Neural crest cell (in vitro differentiated cells): ENCODE data around the gene NOTO. TPM values are rescaled to one million over a fixed set of nuclear protein-coding genes. Genes with fewer than 3 reads are reported as not detected.
"Not testable (repeated sequence)": the region's sequence is repeated elsewhere in the genome, so short reads cannot be mapped to it uniquely, and the experiment has no call there.

ENCODE experiments used
- DNase-seq: peaks from one replicate; pipeline ENCODE4 v3.0.0; 2021; ENCODE audit warnings: low read depth, mixed read lengths, low spot score
- H3K27ac Mint-ChIP-seq: one replicate; pipeline ENCODE4 v1.8.0; 2021; ENCODE audit warnings: mild to moderate bottlenecking, mixed read lengths; ENCODE audit not compliant: unreplicated experiment
- H3K27me3 Mint-ChIP-seq: 2 replicates; pipeline ENCODE4 v1.8.0; 2021; ENCODE audit warnings: low read depth, mild to moderate bottlenecking, mixed read lengths
- H3K36me3 Mint-ChIP-seq: 2 replicates; pipeline ENCODE4 v1.8.0; 2021; ENCODE audit warnings: low read depth, mild to moderate bottlenecking, mixed read lengths
- H3K4me1 Mint-ChIP-seq: 2 replicates; pipeline ENCODE4 v1.8.0; 2021; ENCODE audit warnings: mixed read lengths
- H3K4me3 Mint-ChIP-seq: one replicate; pipeline ENCODE4 v1.8.0; 2021; ENCODE audit warnings: mild to moderate bottlenecking, mixed read lengths
- H3K9me3 Mint-ChIP-seq: 2 replicates; pipeline ENCODE4 v1.8.0; 2021; ENCODE audit warnings: mixed read lengths
- long read RNA-seq: library from polyadenylated mRNA; unstranded; transcript quantifications from one replicate; pipeline ENCODE4 v2.0.0, GENCODE V29; 2020
- total RNA-seq: library from RNA; stranded (reverse); gene quantifications from 2 replicates; pipeline ENCODE4 v1.2.1, GENCODE V29; 2021
- TF ChIP-seq, protein P1 (sequence below): fragments of 200-600 bp; sonication (generic); conservative IDR thresholded peaks from 2 replicates; pipeline ENCODE4 v1.5.0; 2021; ENCODE audit warnings: antibody characterized with exemption, mild to moderate bottlenecking

The NOTO gene
- total RNA-seq = not detected in 2 replicates
- long read RNA-seq = 0 reads

GRCh38 chr2:73202156-73203054, at the start of gene NOTO:
Gene NOTO, plus strand, starts transcription at chr2:73202574. Its CDS starts 93 bp downstream, at chr2:73202667.
- Mint-ChIP-seq H3K36me3 (no peaks in the 10 kb centered on the region), H3K9me3 (no peaks in the 10 kb centered on the region), H3K4me1 (peaks cover 7% of the 10 kb centered on the region), H3K27ac (no peak within 1 kb of the TSS), H3K27me3 (peaks cover 97% of the 10 kb centered on the region), H3K4me3 (peak within 1 kb of the TSS; percentile 28)
- TF ChIP-seq, protein P1, sequence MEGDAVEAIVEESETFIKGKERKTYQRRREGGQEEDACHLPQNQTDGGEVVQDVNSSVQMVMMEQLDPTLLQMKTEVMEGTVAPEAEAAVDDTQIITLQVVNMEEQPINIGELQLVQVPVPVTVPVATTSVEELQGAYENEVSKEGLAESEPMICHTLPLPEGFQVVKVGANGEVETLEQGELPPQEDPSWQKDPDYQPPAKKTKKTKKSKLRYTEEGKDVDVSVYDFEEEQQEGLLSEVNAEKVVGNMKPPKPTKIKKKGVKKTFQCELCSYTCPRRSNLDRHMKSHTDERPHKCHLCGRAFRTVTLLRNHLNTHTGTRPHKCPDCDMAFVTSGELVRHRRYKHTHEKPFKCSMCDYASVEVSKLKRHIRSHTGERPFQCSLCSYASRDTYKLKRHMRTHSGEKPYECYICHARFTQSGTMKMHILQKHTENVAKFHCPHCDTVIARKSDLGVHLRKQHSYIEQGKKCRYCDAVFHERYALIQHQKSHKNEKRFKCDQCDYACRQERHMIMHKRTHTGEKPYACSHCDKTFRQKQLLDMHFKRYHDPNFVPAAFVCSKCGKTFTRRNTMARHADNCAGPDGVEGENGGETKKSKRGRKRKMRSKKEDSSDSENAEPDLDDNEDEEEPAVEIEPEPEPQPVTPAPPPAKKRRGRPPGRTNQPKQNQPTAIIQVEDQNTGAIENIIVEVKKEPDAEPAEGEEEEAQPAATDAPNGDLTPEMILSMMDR = peak; percentile 19
- peak; percentile 15 for DNase-seq

DNA sequence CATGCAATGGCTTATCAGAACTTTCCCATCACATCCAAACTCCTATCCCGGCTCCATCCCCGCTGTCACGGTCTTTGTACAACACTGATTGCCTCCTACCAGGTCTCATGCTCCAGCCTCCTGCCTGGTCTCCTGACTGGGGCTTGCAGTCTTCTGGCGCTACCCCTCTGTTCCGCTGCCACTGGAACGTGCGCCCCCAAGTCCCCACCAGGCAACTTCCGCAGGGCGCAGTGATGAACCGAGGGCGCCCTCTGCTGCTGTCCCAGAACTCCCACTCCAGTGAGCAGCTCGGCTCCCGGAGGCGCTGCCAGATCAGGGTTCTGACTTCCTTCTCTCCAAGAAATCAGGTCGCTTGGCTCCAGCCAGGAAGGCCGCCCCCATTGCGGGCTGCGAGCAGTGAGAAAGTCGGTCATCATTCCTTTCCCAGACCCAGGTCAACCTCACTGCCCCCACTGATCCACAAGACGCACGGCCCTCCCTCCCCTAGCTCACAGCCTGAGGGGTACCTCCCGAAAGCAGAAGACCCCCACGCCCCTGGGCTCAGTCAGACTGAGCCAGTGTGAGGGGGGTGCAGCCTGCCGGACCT, 45.7 kb upstream of the NOTO start:
- Mint-ChIP-seq H3K36me3 (no peaks in the 10 kb centered on the region), H3K9me3 (peaks cover 5% of the 10 kb centered on the region), H3K27ac (no peak overlapping the region), H3K4me1 (peaks cover 3% of the 10 kb centered on the region), H3K27me3 (peaks cover 59% of the 10 kb centered on the region), H3K4me3 (no peak overlapping the region)
- TF ChIP-seq, protein P1 = peak; percentile 69
- DNase-seq = peak; percentile 50

DNA sequence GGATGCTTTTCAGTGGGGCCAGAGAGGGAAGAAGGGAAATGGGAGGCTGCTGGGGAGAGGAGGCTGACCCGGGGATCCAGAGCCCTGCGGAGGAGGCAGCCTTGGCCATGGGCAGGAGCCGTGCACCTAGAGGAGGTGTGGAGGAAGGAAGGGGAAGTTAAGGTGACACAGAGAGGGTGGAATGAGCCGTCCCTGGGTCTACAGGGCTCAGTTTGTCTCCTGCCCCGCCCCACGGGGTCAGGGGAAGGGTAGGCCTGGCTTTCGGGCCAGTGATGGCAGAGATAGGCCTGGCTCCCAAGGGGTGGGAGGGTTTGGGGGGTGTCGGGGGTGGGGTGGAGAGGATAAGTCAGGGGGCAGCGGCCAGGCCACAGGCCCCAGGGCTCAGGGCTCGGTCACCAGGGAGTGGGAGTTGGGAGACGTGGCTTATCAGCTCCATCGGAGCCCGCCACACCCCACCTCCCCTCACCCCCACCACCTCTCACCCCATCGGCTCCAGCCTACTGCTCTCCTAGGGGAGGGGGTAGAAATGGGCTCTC, 39.5 kb upstream of the NOTO start:
- Mint-ChIP-seq H3K4me3 (no peak overlapping the region), H3K36me3 (no peaks in the 10 kb centered on the region), H3K27me3 (peaks cover 28% of the 10 kb centered on the region), H3K27ac (no peak overlapping the region), H3K9me3 (no peaks in the 10 kb centered on the region), H3K4me1 (peaks cover 4% of the 10 kb centered on the region)
- TF ChIP-seq, protein P1 = no peak
- no peak for DNase-seq

DNA sequence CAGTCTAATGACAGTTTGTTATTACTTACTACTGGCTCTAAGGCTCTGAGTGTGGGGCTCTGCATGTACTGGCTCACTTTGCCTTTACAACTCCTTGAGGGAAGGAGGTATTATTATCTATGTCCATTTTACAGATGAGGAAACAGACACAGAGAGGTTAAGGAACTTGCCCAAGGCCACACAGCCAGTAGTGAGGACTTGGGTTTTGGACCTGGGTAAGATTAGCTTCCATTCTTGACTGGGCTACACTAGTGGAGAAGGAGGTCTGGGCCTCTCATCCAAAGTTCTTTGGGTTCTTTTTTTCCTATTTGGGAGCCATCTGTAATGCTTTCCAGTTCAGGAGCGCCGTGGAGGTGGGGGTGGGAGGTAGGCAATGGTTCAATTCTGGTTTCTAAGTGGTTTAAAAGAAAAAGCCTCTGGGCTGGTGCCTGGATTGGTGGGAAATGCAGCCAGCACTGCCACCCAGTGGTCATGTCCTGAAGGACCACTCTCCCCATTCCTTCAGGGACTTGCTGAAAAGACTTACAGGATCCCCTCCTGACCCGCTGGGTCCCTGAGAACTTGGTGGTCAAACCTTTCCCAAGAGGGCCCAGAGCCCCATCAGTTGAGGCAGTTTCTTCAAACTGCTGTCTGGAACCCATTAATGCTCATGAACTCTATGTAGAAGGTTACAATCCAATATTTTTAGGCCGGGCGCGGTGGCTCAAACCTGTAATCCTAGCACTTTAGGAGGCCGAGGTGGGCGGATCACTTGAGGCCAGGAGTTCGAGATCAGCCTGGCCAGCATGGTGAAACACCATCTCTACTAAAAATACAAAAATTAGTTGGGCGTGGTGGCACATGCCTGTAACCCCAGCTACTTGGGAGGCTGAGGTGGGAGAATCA, 38.6 kb upstream of the NOTO start:
- TF ChIP-seq, protein P1 = peak; percentile 92
- peaks cover 4% of the 10 kb centered on the region for H3K4me1 Mint-ChIP-seq
- peak; percentile 80 for DNase-seq
- no peaks in the 10 kb centered on the region for H3K36me3 Mint-ChIP-seq
- no peak overlapping the region for H3K27ac Mint-ChIP-seq
- no peaks in the 10 kb centered on the region for H3K9me3 Mint-ChIP-seq
- H3K27me3 Mint-ChIP-seq = peaks cover 26% of the 10 kb centered on the region
- H3K4me3 Mint-ChIP-seq = no peak overlapping the region

DNA sequence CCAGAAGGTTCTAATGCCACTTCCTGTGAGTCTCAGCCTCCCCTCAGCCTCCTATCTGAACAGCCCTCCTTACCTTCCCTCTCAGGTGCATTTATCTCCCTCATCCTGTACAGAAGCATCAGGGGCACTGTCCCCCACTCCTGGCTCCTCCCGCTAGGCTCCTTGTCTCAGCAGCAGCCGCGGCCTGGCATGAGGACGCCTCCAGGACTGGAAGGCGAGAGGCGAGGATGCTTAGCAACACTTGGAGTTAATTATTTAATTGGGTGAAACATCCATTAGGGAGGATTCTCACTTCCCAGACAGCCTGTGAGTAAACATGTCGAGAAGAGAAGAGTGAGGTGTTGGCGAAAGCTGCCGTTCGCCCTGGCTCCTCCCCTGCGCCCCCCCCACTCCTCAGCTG, 36.4 kb upstream of the NOTO start:
- H3K27ac Mint-ChIP-seq, H3K36me3 Mint-ChIP-seq, H3K4me3 Mint-ChIP-seq, H3K4me1 Mint-ChIP-seq, DNase-seq, H3K9me3 Mint-ChIP-seq: not testable (repeated sequence)
- H3K27me3 Mint-ChIP-seq = peaks cover 20% of the 10 kb centered on the region

- H3K27ac Mint-ChIP-seq, H3K4me1 Mint-ChIP-seq, DNase-seq, H3K9me3 Mint-ChIP-seq, H3K36me3 Mint-ChIP-seq, H3K4me3 Mint-ChIP-seq: not testable (repeated sequence)
- H3K27me3 Mint-ChIP-seq = peaks cover 14% of the 10 kb centered on the region
These were observed 35.6 kb upstream of the NOTO start for GRCh38 chr2:73166813-73167212.

DNA sequence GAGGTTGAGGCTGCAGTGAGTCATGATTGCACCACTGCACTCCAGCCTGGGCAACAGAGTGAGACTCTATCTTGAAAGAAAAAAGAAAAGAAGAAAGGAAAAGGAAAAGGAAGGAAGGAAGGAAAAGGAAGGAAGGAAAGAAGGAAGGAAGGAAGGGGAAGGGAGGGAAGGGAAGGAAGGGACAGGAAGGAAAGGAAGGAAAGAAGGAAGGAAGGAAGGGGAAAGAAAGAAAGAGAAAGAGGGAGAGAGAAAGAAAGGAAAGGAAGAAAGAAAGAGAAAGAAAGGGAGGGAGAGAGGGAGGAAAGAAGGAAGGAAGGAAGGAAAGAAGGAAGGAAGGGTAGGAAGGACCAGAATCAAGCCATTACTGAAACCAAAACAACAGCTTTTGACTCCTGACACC, 34.0 kb upstream of the NOTO start:
- H3K4me3 Mint-ChIP-seq, DNase-seq, H3K9me3 Mint-ChIP-seq, H3K4me1 Mint-ChIP-seq, H3K27ac Mint-ChIP-seq, H3K36me3 Mint-ChIP-seq: not testable (repeated sequence)
- peaks cover 28% of the 10 kb centered on the region for H3K27me3 Mint-ChIP-seq

GRCh38 chr2:73170341-73170740, 32.0 kb upstream of the NOTO start:
- not testable (repeated sequence) for H3K9me3 Mint-ChIP-seq, H3K27ac Mint-ChIP-seq, DNase-seq, H3K4me1 Mint-ChIP-seq, H3K36me3 Mint-ChIP-seq, H3K4me3 Mint-ChIP-seq
- H3K27me3 Mint-ChIP-seq = peaks cover 43% of the 10 kb centered on the region
